ENCODE measurements around the gene ZNF341. TPM values are rescaled to one million over a fixed set of nuclear protein-coding genes. Genes with fewer than 3 reads are reported as not detected.

Gene ZNF341
- total and polyA plus RNA-seq, 9 of the 15 experiments (the other 6 are each of a cell fraction or from before 2014, with no cell fraction given) = 0.08 to 2.6 (median 1.0) TPM

GRCh38 chr20:33732166-33732970 lies 572 bp downstream of the ZNF341 start (continued):
- TF ChIP-seq REST (IDR thresholded peaks at IDR 0.05; ENCODE audit: borderline replicate concordance) = no peak
- no peak for TF ChIP-seq REST (CRISPR knock-in tag; IDR thresholded peaks at IDR 0.05; ENCODE audit: low read depth)
- 0 out of 2 replicates have a peak, but pooled peaks have one; percentile 23 for TF ChIP-seq RBM14 (IDR thresholded peaks at IDR 0.05; ENCODE audit: borderline replicate concordance, insufficient read depth, low read depth, low read length)
- TF ChIP-seq CREB5 (CRISPR knock-in tag; IDR thresholded peaks at IDR 0.05) = no peak
- peak; percentile 82 for TF ChIP-seq ZFX (CRISPR knock-in tag; IDR thresholded peaks at IDR 0.05)
- TF ChIP-seq HMGXB4 (CRISPR knock-in tag; IDR thresholded peaks at IDR 0.05) = no peak
- TF ChIP-seq NR0B1 (IDR thresholded peaks at IDR 0.05; ENCODE audit: partially characterized antibody) = no peak
- no peak for TF ChIP-seq GTF3C2 (IDR thresholded peaks at IDR 0.05; ENCODE audit: borderline replicate concordance, extremely low read depth, insufficient read length)
- no peak for TF ChIP-seq ZNF507 (tag; conservative IDR thresholded peaks at IDR 0.05)

All from K562 (cell line).